HG03139 (cell line): ENCODE measurements around the gene P2RX1.
"Not testable (repeated sequence)": the region's sequence is repeated elsewhere in the genome, so short reads cannot be mapped to it uniquely, and the experiment has no call there.

Experiments
- ATAC-seq: cut with Tn5 transposase; IDR thresholded peaks from one replicate; pipeline ENCODE4 v1.9.1; 2021; ENCODE audit not compliant: unreplicated experiment

P2RX1 gene

GRCh38 chr17:3952186-3952585, 35.9 kb upstream of the P2RX1 start:
- no peak for ATAC-seq

GRCh38 chr17:3951420-3951819, 35.2 kb upstream of the P2RX1 start:
- no peak for ATAC-seq

GRCh38 chr17:3951003-3951402, 34.7 kb upstream of the P2RX1 start:
- no peak for ATAC-seq

GRCh38 chr17:3950584-3950983, 34.3 kb upstream of the P2RX1 start:
- ATAC-seq, result no peak

- no peak for ATAC-seq
These were observed 33.2 kb upstream of the P2RX1 start for GRCh38 chr17:3949418-3949817.

GRCh38 chr17:3948551-3948950, 32.3 kb upstream of the P2RX1 start:
- not testable (repeated sequence) for ATAC-seq

GRCh38 chr17:3947318-3947810, 31.1 kb upstream of the P2RX1 start:
- ATAC-seq, result no peak

GRCh38 chr17:3946711-3947235, 30.5 kb upstream of the P2RX1 start:
- no peak for ATAC-seq

GRCh38 chr17:3944485-3945388, 28.5 kb upstream of the P2RX1 start:
- ATAC-seq, result no peak

GRCh38 chr17:3943240-3943891, 27.1 kb upstream of the P2RX1 start:
- no peak for ATAC-seq

- ATAC-seq, result no peak
These were observed 24.9 kb upstream of the P2RX1 start for GRCh38 chr17:3940965-3941698.

- no peak for ATAC-seq
These were observed 21.1 kb upstream of the P2RX1 start for GRCh38 chr17:3937359-3937758.

GRCh38 chr17:3935825-3936355, 19.6 kb upstream of the P2RX1 start:
- no peak for ATAC-seq

GRCh38 chr17:3935140-3935542, 18.9 kb upstream of the P2RX1 start:
- no peak for ATAC-seq

GRCh38 chr17:3929764-3930163, 13.5 kb upstream of the P2RX1 start:
- ATAC-seq, result no peak

GRCh38 chr17:3929181-3929580, 12.9 kb upstream of the P2RX1 start:
- no peak for ATAC-seq

- no peak for ATAC-seq
These were observed 12.1 kb upstream of the P2RX1 start for GRCh38 chr17:3928406-3928805.

- no peak for ATAC-seq
These were observed 11.5 kb upstream of the P2RX1 start for GRCh38 chr17:3927628-3928340.

GRCh38 chr17:3926860-3927627, 10.8 kb upstream of the P2RX1 start:
- ATAC-seq, result no peak
